AG04450 (cell line): ENCODE results near the gene FAM83G. TPM values are rescaled to one million over a fixed set of nuclear protein-coding genes. Genes with fewer than 3 reads are reported as not detected.

Source experiments
- CTCF ChIA-PET: fragments of 300-600, 350-600 bp; formaldehyde crosslinking; extraction: SDS; loops from one replicate; lab custom pipeline; 2022; ENCODE audit warnings: antibody characterized with exemption, inconsistent platforms; lab: Charles Lee
- POLR2A ChIA-PET: fragments of 350-600 bp; formaldehyde crosslinking; extraction: SDS; loops from one replicate; lab custom pipeline; 2021; ENCODE audit warnings: antibody characterized with exemption, inconsistent platforms; lab: Yijun Ruan, JAX
- DNase-seq: peaks from one replicate; pipeline ENCODE4 v3.0.0-alpha.2; 2011; ENCODE audit warnings: low read depth, low spot score
- H3K27ac ChIP-seq: one replicate; pipeline ENCODE4 v1.5.1; 2012; ENCODE audit warnings: low read depth, low read length, control low read depth
- H3K27me3 ChIP-seq: one replicate; pipeline ENCODE4 v1.6.0; 2012; ENCODE audit warnings: low read length; ENCODE audit not compliant: control insufficient read depth, insufficient read depth
- H3K4me3 ChIP-seq: 2 replicates; pipeline ENCODE4 v1.5.1; 2011; ENCODE audit warnings: mild to moderate bottlenecking, low read depth, low read length, control low read depth
- H3K9me3 ChIP-seq: 2 replicates; pipeline ENCODE4 v1.5.1; 2012; ENCODE audit warnings: low read length; ENCODE audit not compliant: control insufficient read depth, insufficient read depth
- CTCF ChIP-seq: IDR thresholded peaks from 2 replicates; pipeline ENCODE4 v1.5.1; 2011; ENCODE audit warnings: low read depth, low read length, control low read depth, inconsistent platforms
- polyA plus RNA-seq: library from polyadenylated mRNA; depleted of rRNA; stranded (reverse); fragments of >200 nt; gene quantifications from 2 replicates; pipeline ENCODE4 v1.2.3, GENCODE V29; 2011

FAM83G gene
- polyA plus RNA-seq, 1 experiment: 4.8 TPM

GRCh38 chr17:18960241-18960665 is 44.3 kb downstream of the FAM83G start:
- ChIA-PET CTCF (interaction anchor here (1.1 to 1.8 kb wide), 10 partner anchors 8 to 108 kb away, joined by 3 to 17 read pairs (median 7); partner anchors contain the start of gene SLC5A10), POLR2A (no interaction called here)
- H3K27ac ChIP-seq: no peak overlapping the region
- no peak for TF ChIP-seq CTCF
- no peak for DNase-seq
- H3K27me3 ChIP-seq: no peaks in the 10 kb centered on the region
- no peak overlapping the region for H3K4me3 ChIP-seq
- H3K9me3 ChIP-seq: no peaks in the 10 kb centered on the region; the same call in 1 of the 2 replicates

GRCh38 chr17:18959845-18960240 is 44.7 kb downstream of the FAM83G start:
- CTCF ChIA-PET: interaction anchor here (0.5 to 1.4 kb wide), 3 partner anchors 43 to 101 kb away, joined by 3 to 4 read pairs (median 3); no protein-coding TSS in a partner anchor
- DNase-seq: no peak
- no peak overlapping the region for H3K4me3 ChIP-seq
- H3K9me3 ChIP-seq: no peaks in the 10 kb centered on the region; the same call in 1 of the 2 replicates
- H3K27ac ChIP-seq: no peak overlapping the region
- TF ChIP-seq CTCF: no peak
- H3K27me3 ChIP-seq: no peaks in the 10 kb centered on the region
- POLR2A ChIA-PET: no interaction called here

GRCh38 chr17:18959071-18959844 is 45.3 kb downstream of the FAM83G start:
- no peak overlapping the region for H3K4me3 ChIP-seq
- ChIA-PET POLR2A (no interaction called here), CTCF (interaction anchor here (0.5 kb wide), 1 partner anchor 90 kb away, joined by 3 read pairs; no protein-coding TSS in a partner anchor)
- no peak for DNase-seq
- H3K27ac ChIP-seq: no peak overlapping the region
- TF ChIP-seq CTCF: no peak
- no peaks in the 10 kb centered on the region for H3K27me3 ChIP-seq
- H3K9me3 ChIP-seq: no peaks in the 10 kb centered on the region; the same call in 1 of the 2 replicates

DNA sequence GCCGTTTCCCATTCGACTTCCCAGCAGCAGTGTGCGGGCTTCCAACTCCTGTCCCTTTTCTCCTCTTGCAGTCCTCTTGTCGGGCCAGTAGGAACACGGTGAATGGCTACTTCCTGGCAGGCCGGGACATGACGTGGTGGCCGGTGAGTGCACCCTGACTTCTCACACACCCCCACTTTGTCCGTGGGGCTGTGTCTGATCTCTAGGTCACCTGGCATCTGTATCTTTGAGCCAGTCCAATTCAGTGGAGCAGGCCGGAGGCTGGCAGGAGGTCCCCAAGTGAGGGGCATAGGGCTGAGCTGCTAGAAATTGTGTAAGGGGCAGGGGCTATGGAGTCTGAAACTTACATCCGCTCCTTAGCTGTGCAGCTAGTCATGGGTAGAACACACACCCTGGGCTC is 46.0 kb downstream of the FAM83G start:
- Histone ChIP-seq H3K4me3 (no peak overlapping the region), H3K27ac (no peak overlapping the region), H3K9me3 (no peaks in the 10 kb centered on the region; the same call in 1 of the 2 replicates), H3K27me3 (no peaks in the 10 kb centered on the region)
- CTCF ChIA-PET: no interaction called here
- POLR2A ChIA-PET: no interaction called here
- no peak for TF ChIP-seq CTCF
- DNase-seq: no peak

DNA sequence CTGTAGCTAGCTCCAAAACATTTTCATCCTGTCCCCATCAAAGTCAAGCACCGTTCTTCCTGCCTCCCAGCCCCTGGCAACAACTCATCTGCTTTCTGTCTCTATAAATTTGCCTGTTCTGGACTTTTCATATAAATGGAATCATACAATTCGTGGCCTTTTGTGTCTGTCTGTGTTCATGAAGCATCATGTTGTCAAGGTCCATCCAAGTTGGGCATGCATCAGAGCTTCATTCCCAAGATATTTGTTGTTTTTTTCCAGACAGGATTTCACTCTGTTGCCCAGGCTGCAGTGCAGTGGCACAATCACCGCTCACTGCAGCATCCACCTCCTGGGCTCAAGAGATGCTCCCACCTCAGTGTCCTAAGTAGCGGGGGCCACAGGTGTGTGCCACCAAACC is 46.7 kb downstream of the FAM83G start:
- no peak for DNase-seq
- CTCF ChIA-PET: no interaction called here
- Histone ChIP-seq H3K4me3 (no peak overlapping the region), H3K27me3 (no peaks in the 10 kb centered on the region), H3K9me3 (no peaks in the 10 kb centered on the region; the same call in 1 of the 2 replicates), H3K27ac (no peak overlapping the region)
- no peak for TF ChIP-seq CTCF
- POLR2A ChIA-PET: no interaction called here
